ENCODE results near the gene PTCH1.

Gene PTCH1

DNA sequence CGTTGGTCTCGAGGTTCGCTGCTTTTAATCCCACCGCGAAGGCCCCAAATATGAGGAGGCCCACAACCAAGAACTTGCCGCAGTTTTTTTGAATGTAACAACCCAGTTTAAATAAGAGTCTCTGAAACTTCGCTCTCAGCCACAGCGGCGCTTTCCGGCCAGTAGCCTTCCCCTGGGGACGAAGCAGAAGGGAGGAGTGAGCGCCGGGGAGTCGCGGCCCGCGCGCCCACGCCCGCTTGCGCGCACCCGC lies 10.4 kb downstream of the PTCH1 start:
- TF ChIP-seq, protein P1, sequence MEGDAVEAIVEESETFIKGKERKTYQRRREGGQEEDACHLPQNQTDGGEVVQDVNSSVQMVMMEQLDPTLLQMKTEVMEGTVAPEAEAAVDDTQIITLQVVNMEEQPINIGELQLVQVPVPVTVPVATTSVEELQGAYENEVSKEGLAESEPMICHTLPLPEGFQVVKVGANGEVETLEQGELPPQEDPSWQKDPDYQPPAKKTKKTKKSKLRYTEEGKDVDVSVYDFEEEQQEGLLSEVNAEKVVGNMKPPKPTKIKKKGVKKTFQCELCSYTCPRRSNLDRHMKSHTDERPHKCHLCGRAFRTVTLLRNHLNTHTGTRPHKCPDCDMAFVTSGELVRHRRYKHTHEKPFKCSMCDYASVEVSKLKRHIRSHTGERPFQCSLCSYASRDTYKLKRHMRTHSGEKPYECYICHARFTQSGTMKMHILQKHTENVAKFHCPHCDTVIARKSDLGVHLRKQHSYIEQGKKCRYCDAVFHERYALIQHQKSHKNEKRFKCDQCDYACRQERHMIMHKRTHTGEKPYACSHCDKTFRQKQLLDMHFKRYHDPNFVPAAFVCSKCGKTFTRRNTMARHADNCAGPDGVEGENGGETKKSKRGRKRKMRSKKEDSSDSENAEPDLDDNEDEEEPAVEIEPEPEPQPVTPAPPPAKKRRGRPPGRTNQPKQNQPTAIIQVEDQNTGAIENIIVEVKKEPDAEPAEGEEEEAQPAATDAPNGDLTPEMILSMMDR (IDR thresholded peaks at IDR 0.05; ENCODE audit: low read length) = no peak
- TF ChIP-seq EZH2phosphoT487 (IDR thresholded peaks at IDR 0.05; ENCODE audit: low read length) (no peak), EZH2 (optimal IDR thresholded peaks at IDR 0.05; ENCODE audit: low read depth, low read length) (no peak)
- Histone ChIP-seq H4K20me1 (ENCODE audit: insufficient read depth, low read length) (no peaks in the 10 kb centered on the region), H3K27me3 (replicated peaks; ENCODE audit: insufficient read depth, low read length) (no peaks in the 10 kb centered on the region), H3K9ac (ENCODE audit: low read length) (peak overlapping the region; percentile 89), H3K36me3 (replicated peaks; ENCODE audit: insufficient read depth, low read length) (no peaks in the 10 kb centered on the region), H3K4me1 (ENCODE audit: low read length) (peaks cover 28% of the 10 kb centered on the region), H3K79me2 (ENCODE audit: low read length) (peaks cover 67% of the 10 kb centered on the region), H2AFZ (ENCODE audit: low read length) (0 out of 2 replicates have a peak overlapping the region, but pooled peaks have one; percentile 28), H3K4me2 (ENCODE audit: low read depth, low read length) (peak overlapping the region; percentile 85), H3K27ac (ENCODE audit: low read length) (peak overlapping the region; percentile 86), H3F3A (ENCODE audit: insufficient read depth, low read length) (peaks cover 32% of the 10 kb centered on the region), H3K9me3 (replicated peaks; ENCODE audit: insufficient read depth, low read length) (no peaks in the 10 kb centered on the region), H3K4me3 (ENCODE audit: low read length) (peak overlapping the region; percentile 97), H3K9me2 (replicated peaks; ENCODE audit: insufficient read depth, low read length) (no peaks in the 10 kb centered on the region)
- peak; percentile 57 for DNase-seq

DNA sequence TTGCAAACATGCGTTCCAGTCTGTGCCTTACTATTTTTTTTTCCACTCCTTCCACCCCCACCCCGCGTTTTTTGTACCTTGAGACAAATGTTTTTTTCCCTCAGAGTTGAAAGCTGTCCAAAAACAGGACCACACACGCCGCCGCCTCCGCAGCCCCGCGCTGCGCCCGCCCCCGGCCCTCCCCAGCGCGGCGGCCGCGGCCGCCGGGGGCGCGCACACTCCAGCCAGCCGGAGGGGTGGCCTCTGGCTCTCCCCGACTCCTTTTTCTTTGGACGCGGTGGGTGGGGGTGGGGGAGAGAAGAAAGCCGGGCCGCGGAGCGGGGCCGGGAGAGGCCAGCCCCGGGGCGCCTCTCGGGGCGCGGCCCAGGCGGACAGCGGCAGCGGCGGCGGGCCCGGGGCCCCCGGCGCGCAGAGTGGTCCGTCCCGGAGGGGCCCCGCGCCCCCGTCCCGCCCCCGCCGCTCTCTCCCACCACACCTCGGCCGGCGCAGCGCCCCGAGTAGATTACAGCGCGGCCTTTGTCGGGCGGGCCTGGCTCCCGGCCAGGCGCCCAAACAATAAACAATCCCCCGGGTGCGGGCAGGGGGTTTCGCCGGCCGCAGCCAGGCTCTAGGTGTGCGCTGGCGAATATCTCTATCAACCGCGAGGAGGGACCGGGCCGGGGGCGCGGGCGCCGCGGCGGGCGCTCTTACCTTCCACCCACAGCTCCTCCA lies 10.9 kb downstream of the PTCH1 start:
- Histone ChIP-seq H3K9ac (ENCODE audit: low read length) (peak overlapping the region; percentile 89), H3K4me3 (ENCODE audit: low read length) (peak overlapping the region; percentile 97), H3K79me2 (ENCODE audit: low read length) (peaks cover 71% of the 10 kb centered on the region), H3F3A (ENCODE audit: insufficient read depth, low read length) (peaks cover 29% of the 10 kb centered on the region), H3K27ac (ENCODE audit: low read length) (peak overlapping the region; percentile 86), H3K4me2 (ENCODE audit: low read depth, low read length) (peak overlapping the region; percentile 85), H2AFZ (ENCODE audit: low read length) (0 out of 2 replicates have a peak overlapping the region, but pooled peaks have one; percentile 28), H3K4me1 (ENCODE audit: low read length) (peaks cover 28% of the 10 kb centered on the region), H3K9me2 (replicated peaks; ENCODE audit: insufficient read depth, low read length) (no peaks in the 10 kb centered on the region), H3K27me3 (replicated peaks; ENCODE audit: insufficient read depth, low read length) (no peaks in the 10 kb centered on the region), H3K9me3 (replicated peaks; ENCODE audit: insufficient read depth, low read length) (no peaks in the 10 kb centered on the region), H4K20me1 (ENCODE audit: insufficient read depth, low read length) (no peaks in the 10 kb centered on the region), H3K36me3 (replicated peaks; ENCODE audit: insufficient read depth, low read length) (no peaks in the 10 kb centered on the region)
- peak; percentile 77 for DNase-seq
- TF ChIP-seq, protein P1 (IDR thresholded peaks at IDR 0.05; ENCODE audit: low read length) = no peak
- TF ChIP-seq EZH2phosphoT487 (IDR thresholded peaks at IDR 0.05; ENCODE audit: low read length) (no peak), EZH2 (optimal IDR thresholded peaks at IDR 0.05; ENCODE audit: low read depth, low read length) (no peak)

DNA sequence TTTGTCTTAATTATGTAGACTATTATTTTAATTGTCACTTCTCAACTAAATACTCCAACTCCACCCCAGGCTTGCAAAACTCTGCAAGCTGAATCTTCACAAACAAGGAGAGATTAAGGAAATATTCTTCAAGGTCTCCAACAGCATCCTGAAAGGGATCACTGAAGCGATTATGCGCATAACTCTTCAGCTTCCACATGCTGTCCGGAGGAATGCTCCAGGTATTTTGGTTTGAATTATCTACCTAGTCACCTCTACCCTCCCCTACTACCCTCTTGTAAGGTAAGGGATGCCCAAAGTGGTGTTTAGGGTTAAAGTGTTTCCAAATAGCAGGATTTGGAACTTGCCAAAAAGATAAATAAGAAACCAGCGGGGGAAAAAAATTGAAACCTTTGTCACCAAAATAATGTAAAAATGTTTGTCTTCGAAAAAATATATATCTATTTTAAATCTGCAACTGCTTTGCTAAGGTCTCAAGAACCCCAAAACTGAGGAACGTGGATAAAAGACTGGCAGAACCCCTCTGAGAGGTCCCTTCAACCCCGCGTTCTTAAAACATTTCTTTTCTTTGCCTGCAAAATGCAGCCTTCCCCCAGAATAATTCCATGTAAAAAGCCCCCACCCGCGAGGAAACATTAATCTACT lies 11.6 kb downstream of the PTCH1 start:
- H3K4me1 ChIP-seq (ENCODE audit: low read length) = peaks cover 28% of the 10 kb centered on the region
- peak overlapping the region; percentile 74 for H3K4me3 ChIP-seq (ENCODE audit: low read length)
- H3K27ac ChIP-seq (ENCODE audit: low read length) = peak overlapping the region; percentile 43; the same call in 1 of the 2 replicates
- H3K9me3 ChIP-seq (replicated peaks; ENCODE audit: insufficient read depth, low read length) = no peaks in the 10 kb centered on the region
- H2AFZ ChIP-seq (ENCODE audit: low read length) = no peak overlapping the region
- H3K9me2 ChIP-seq (replicated peaks; ENCODE audit: insufficient read depth, low read length) = no peaks in the 10 kb centered on the region
- H3F3A ChIP-seq (ENCODE audit: insufficient read depth, low read length) = peaks cover 27% of the 10 kb centered on the region
- H4K20me1 ChIP-seq (ENCODE audit: insufficient read depth, low read length) = no peaks in the 10 kb centered on the region
- DNase-seq = no peak
- no peaks in the 10 kb centered on the region for H3K36me3 ChIP-seq (replicated peaks; ENCODE audit: insufficient read depth, low read length)
- H3K4me2 ChIP-seq (ENCODE audit: low read depth, low read length) = peak overlapping the region; percentile 58
- TF ChIP-seq EZH2 (optimal IDR thresholded peaks at IDR 0.05; ENCODE audit: low read depth, low read length) = no peak
- TF ChIP-seq, protein P1 (IDR thresholded peaks at IDR 0.05; ENCODE audit: low read length) = no peak
- no peak for TF ChIP-seq EZH2phosphoT487 (IDR thresholded peaks at IDR 0.05; ENCODE audit: low read length)
- peaks cover 78% of the 10 kb centered on the region for H3K79me2 ChIP-seq (ENCODE audit: low read length)
- no peaks in the 10 kb centered on the region for H3K27me3 ChIP-seq (replicated peaks; ENCODE audit: insufficient read depth, low read length)
- H3K9ac ChIP-seq (ENCODE audit: low read length) = peak overlapping the region; percentile 53; the same call in 1 of the 2 replicates
